WTC11 (cell line): ENCODE measurements around the gene CD164. TPM values are rescaled to one million over a fixed set of nuclear protein-coding genes. Genes with fewer than 3 reads are reported as not detected.

Experiments used
- ATAC-seq: fragments of 200-7000 bp; cut with Tn5 transposase; 2 replicates; pipeline ENCODE4 v1.10.0; 2021; ENCODE audit warnings: mild to moderate bottlenecking, moderate library complexity
- CTCF ChIA-PET: fragments of 300-600 bp; sonication (Branson Sonifier 250); formaldehyde crosslinking; loops from one replicate; lab custom pipeline; 2021; ENCODE audit warnings: antibody characterized with exemption; lab: Charles Lee
- POLR2A ChIA-PET: fragments of 350-600 bp; sonication (Branson Sonifier 250); formaldehyde crosslinking; loops from one replicate; lab custom pipeline; 2021; ENCODE audit warnings: antibody characterized with exemption; lab: Charles Lee
- DNase-seq: peaks from one replicate; pipeline ENCODE4 v3.0.0; 2021; ENCODE audit warnings: low spot score
- H3K27ac Mint-ChIP-seq: 2 replicates; pipeline ENCODE4 v1.8.0; 2021; ENCODE audit warnings: mixed read lengths
- H3K27me3 Mint-ChIP-seq: 2 replicates; pipeline ENCODE4 v1.8.0; 2021; ENCODE audit warnings: low read depth, mild to moderate bottlenecking, moderate library complexity, mixed read lengths
- H3K36me3 Mint-ChIP-seq: 2 replicates; pipeline ENCODE4 v1.8.0; 2021; ENCODE audit warnings: mixed read lengths
- H3K4me1 Mint-ChIP-seq: 2 replicates; pipeline ENCODE4 v1.8.0; 2022; ENCODE audit warnings: mixed read lengths
- H3K4me3 Mint-ChIP-seq: 2 replicates; pipeline ENCODE4 v1.8.0; 2021; ENCODE audit warnings: mild to moderate bottlenecking, moderate library complexity, mixed read lengths
- H3K9me3 Mint-ChIP-seq: 2 replicates; pipeline ENCODE4 v1.8.0; 2021; ENCODE audit warnings: mixed read lengths
- ATF6 ChIP-seq: sonication (generic); formaldehyde crosslinking; IDR thresholded peaks from 2 replicates; pipeline ENCODE4 v1.8.1; 2023; ENCODE audit warnings: mild to moderate bottlenecking, missing genetic modification reagents
- CREB1 ChIP-seq: sonication (generic); formaldehyde crosslinking; IDR thresholded peaks from 2 replicates; pipeline ENCODE4 v1.8.0; 2023; ENCODE audit warnings: mild to moderate bottlenecking, missing genetic modification reagents
- E2F5 ChIP-seq: sonication (generic); formaldehyde crosslinking; IDR thresholded peaks from 2 replicates; pipeline ENCODE4 v1.8.1; 2022; ENCODE audit warnings: mild to moderate bottlenecking, moderate library complexity, missing genetic modification reagents
- ESRRA ChIP-seq: sonication (generic); formaldehyde crosslinking; IDR thresholded peaks from 2 replicates; pipeline ENCODE4 v1.8.1; 2022; ENCODE audit warnings: mild to moderate bottlenecking, missing genetic modification reagents, borderline replicate concordance
- FOXK1 ChIP-seq: sonication (generic); formaldehyde crosslinking; IDR thresholded peaks from 2 replicates; pipeline ENCODE4 v1.8.0; 2022; ENCODE audit warnings: mild to moderate bottlenecking, moderate library complexity, missing genetic modification reagents
- FOXP4 ChIP-seq: sonication (generic); formaldehyde crosslinking; IDR thresholded peaks from 2 replicates; pipeline ENCODE4 v1.8.0; 2022; ENCODE audit warnings: mild to moderate bottlenecking, missing genetic modification reagents
- SMAD4 ChIP-seq: sonication (generic); formaldehyde crosslinking; IDR thresholded peaks from 2 replicates; pipeline ENCODE4 v1.8.0; 2022; ENCODE audit warnings: mild to moderate bottlenecking, missing genetic modification reagents
- SOX15 ChIP-seq: fragments of 250-450 bp; sonication (Bioruptor Pico); IDR thresholded peaks from 2 replicates; pipeline ENCODE4 v1.9.0; 2021; ENCODE audit warnings: mild to moderate bottlenecking
- TEAD1 ChIP-seq: sonication (generic); formaldehyde crosslinking; IDR thresholded peaks from 2 replicates; pipeline ENCODE4 v1.8.0; 2022; ENCODE audit warnings: mild to moderate bottlenecking, missing genetic modification reagents
- TP53 ChIP-seq: sonication (generic); formaldehyde crosslinking; IDR thresholded peaks from 2 replicates; pipeline ENCODE4 v1.8.1; 2023; ENCODE audit warnings: mild to moderate bottlenecking, missing genetic modification reagents
- ZNF396 ChIP-seq: fragments of 250-450 bp; sonication (Bioruptor Pico); IDR thresholded peaks from 2 replicates; pipeline ENCODE4 v1.8.0; 2021; ENCODE audit warnings: mild to moderate bottlenecking, moderate library complexity, borderline replicate concordance
- ZNF423 ChIP-seq: fragments of 250-450 bp; sonication (Bioruptor Pico); IDR thresholded peaks from 2 replicates; pipeline ENCODE4 v2.1.2; 2022; ENCODE audit warnings: mild to moderate bottlenecking, moderate library complexity
- total RNA-seq: library from RNA; stranded (reverse); gene quantifications from 3 replicates; pipeline ENCODE4 v1.2.3, GENCODE V29; 2021
- TF ChIP-seq, protein P1 (sequence below): fragments of 250-450 bp; sonication (Bioruptor Pico); IDR thresholded peaks from 2 replicates; pipeline ENCODE4 v2.1.2; 2022; ENCODE audit warnings: mild to moderate bottlenecking, moderate library complexity

CD164 gene
- total RNA-seq, 1 experiment from 2014 or later, result 74.9 TPM

GRCh38 chr6:109358204-109358603 is 24.1 kb downstream of the CD164 start (continued):
- no peak for TF ChIP-seq ATF6 (CRISPR knock-in tag)
- no peak for TF ChIP-seq ZNF396
- no peak for TF ChIP-seq TP53 (CRISPR knock-in tag)
- TF ChIP-seq, protein P1, sequence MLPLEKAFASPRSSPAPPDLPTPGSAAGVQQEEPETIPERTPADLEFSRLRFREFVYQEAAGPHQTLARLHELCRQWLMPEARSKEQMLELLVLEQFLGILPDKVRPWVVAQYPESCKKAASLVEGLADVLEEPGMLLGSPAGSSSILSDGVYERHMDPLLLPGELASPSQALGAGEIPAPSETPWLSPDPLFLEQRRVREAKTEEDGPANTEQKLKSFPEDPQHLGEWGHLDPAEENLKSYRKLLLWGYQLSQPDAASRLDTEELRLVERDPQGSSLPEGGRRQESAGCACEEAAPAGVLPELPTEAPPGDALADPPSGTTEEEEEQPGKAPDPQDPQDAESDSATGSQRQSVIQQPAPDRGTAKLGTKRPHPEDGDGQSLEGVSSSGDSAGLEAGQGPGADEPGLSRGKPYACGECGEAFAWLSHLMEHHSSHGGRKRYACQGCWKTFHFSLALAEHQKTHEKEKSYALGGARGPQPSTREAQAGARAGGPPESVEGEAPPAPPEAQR (CRISPR knock-in tag), result no peak
- no peak for TF ChIP-seq E2F5
- TF ChIP-seq TEAD1, result no peak
- no peak for TF ChIP-seq SOX15

- H3K36me3 Mint-ChIP-seq, result peaks cover 58% of the 10 kb centered on the region
- H3K4me1 Mint-ChIP-seq, result 0 out of 2 replicates have a peak, but pooled peaks cover 3% of the 10 kb centered on the region
- peaks cover 33% of the 10 kb centered on the region for H3K9me3 Mint-ChIP-seq
- H3K27me3 Mint-ChIP-seq, result no peaks in the 10 kb centered on the region
- TF ChIP-seq CREB1 (CRISPR knock-in tag), result no peak
- no peak for TF ChIP-seq FOXP4
- TF ChIP-seq ESRRA, result no peak
- TF ChIP-seq, all 79 proteins: peak for 0
- no peak overlapping the region for H3K4me3 Mint-ChIP-seq
- no peak for DNase-seq
- H3K27ac Mint-ChIP-seq, result no peak overlapping the region
- ChIA-PET POLR2A (no interaction called here), CTCF (interaction anchor here (1.0 kb wide), 1 partner anchor 27 kb away, joined by 3 read pairs; no protein-coding TSS in a partner anchor)
- ATAC-seq, result no peak
Observed at GRCh38 chr6:109356237-109356636, 26.0 kb downstream of the CD164 start.

DNA sequence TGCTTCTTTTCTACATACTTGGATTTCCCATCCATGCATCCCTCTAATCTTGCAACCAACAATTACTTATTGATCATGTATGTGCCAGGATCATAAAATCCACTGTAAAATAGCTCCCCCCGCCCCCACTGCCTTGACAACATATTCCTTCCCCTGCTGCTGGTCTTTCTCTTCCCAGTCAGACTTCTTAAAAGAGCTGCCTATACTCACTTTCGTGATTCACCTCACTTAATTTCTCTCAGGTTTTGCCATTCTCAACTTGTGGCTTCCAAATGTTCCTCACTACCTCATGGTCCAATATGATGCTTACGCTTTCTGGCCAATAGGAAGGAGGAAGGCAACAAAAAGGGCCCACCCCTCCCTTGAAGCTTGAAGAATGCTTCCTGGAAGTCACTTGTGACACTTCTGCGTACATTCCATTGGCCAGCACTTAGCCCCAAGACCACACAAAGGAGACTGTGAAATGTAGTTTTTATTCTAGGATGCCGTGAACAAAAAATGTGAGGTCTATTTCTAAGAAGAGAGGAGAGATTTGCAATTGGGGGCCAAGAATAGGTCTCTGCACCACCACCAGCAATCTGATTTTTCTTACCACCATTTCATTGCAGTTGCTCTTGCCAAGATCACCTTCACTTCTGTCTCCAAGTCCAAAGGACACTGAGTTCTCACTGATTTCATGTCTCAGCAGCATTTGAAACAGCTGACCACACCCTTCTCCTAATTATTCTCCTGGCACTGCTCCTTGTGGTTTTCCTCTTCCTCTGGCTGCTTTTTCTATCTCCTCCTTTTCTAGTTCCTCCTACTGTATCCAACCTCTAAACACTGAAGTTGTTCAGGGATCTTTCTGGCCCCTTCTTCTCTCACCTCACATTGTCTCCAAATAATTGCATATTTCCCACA is 30.8 kb downstream of the CD164 start:
- peaks cover 13% of the 10 kb centered on the region for H3K36me3 Mint-ChIP-seq
- no peak overlapping the region for H3K4me3 Mint-ChIP-seq
- H3K27ac Mint-ChIP-seq, result no peak overlapping the region
- ATAC-seq, result no peak
- no peaks in the 10 kb centered on the region for H3K27me3 Mint-ChIP-seq
- CTCF ChIA-PET, result no interaction called here
- DNase-seq, result no peak
- H3K9me3 Mint-ChIP-seq, result peaks cover 4% of the 10 kb centered on the region
- POLR2A ChIA-PET, result no interaction called here
- 0 out of 2 replicates have a peak, but pooled peaks cover 3% of the 10 kb centered on the region for H3K4me1 Mint-ChIP-seq
- TF ChIP-seq FOXK1, result no peak
- no peak for TF ChIP-seq TP53 (CRISPR knock-in tag)
- no peak for TF ChIP-seq SMAD4 (CRISPR knock-in tag)
- TF ChIP-seq ZNF423 (CRISPR knock-in tag), result no peak
- no peak for TF ChIP-seq FOXP4
- TF ChIP-seq, all 79 proteins: peak for 0
